ENCODE data around the gene NUP210L.
"Not testable (repeated sequence)": the region's sequence is repeated elsewhere in the genome, so short reads cannot be mapped to it uniquely, and the experiment has no call there.

Gene NUP210L

GRCh38 chr1:153991151-153991630, 163.7 kb downstream of the NUP210L start:
- no peak for DNase-seq

GRCh38 chr1:153990468-153991150, 164.3 kb downstream of the NUP210L start, which contains the start of gene RPS27:
Gene RPS27, plus strand, starts transcription at chr1:153990762. Its CDS starts 35 bp downstream, at chr1:153990797.
- peak; percentile 99 for DNase-seq

GRCh38 chr1:153987621-153988020, 167.3 kb downstream of the NUP210L start:
- DNase-seq, result no peak

GRCh38 chr1:153985941-153986761, 168.7 kb downstream of the NUP210L start, which contains the start of gene RAB13:
Gene RAB13, minus strand, starts transcription at chr1:153986339. Its CDS starts 103 bp downstream, at chr1:153986236.
- peak; percentile 90 for DNase-seq

- DNase-seq, result peak; percentile 80
Observed at GRCh38 chr1:153985341-153985912, 169.4 kb downstream of the NUP210L start.

- DNase-seq, result no peak
Observed at GRCh38 chr1:153984123-153984894, 170.6 kb downstream of the NUP210L start.

- DNase-seq, result not testable (repeated sequence)
Observed at GRCh38 chr1:153981735-153982134, 173.1 kb downstream of the NUP210L start.

GRCh38 chr1:153979091-153979490, 175.8 kb downstream of the NUP210L start:
- not testable (repeated sequence) for DNase-seq

GRCh38 chr1:153978274-153978909, 176.5 kb downstream of the NUP210L start:
- no peak for DNase-seq

- peak; percentile 83 for DNase-seq
Observed at GRCh38 chr1:153977250-153978240, 177.3 kb downstream of the NUP210L start, which contains the start of gene JTB. Gene JTB, minus strand, starts transcription at chr1:153977674. Its CDS starts 422 bp downstream, at chr1:153977252.

- no peak for DNase-seq
Observed at GRCh38 chr1:153976819-153977249, 178.0 kb downstream of the NUP210L start.

- DNase-seq, result no peak
Observed at GRCh38 chr1:153973525-153973924, 181.3 kb downstream of the NUP210L start.

GRCh38 chr1:153973071-153973470, 181.8 kb downstream of the NUP210L start:
- no peak for DNase-seq

GRCh38 chr1:153970346-153970745, 184.5 kb downstream of the NUP210L start:
- no peak for DNase-seq

GRCh38 chr1:153968972-153969371, 185.9 kb downstream of the NUP210L start:
- no peak for DNase-seq

GRCh38 chr1:153968408-153968807, 186.5 kb downstream of the NUP210L start:
- DNase-seq, result no peak

GRCh38 chr1:153968000-153968363, 186.9 kb downstream of the NUP210L start:
- DNase-seq, result no peak

- peak; percentile 99 for DNase-seq
Observed at GRCh38 chr1:153967107-153967999, 187.5 kb downstream of the NUP210L start, which contains the start of gene CREB3L4. Gene CREB3L4, plus strand, starts transcription at chr1:153967902. Its CDS starts 624 bp downstream, at chr1:153968526.

GRCh38 chr1:153963850-153964331, 191.0 kb downstream of the NUP210L start:
- DNase-seq, result peak; percentile 22
